ENCODE data around the gene TP53AIP1. TPM values are rescaled to one million over a fixed set of nuclear protein-coding genes. Genes with fewer than 3 reads are reported as not detected.

Gene TP53AIP1
- total and polyA plus RNA-seq, 10 donors, result 0.03 to 0.14 (median 0.12) TPM; not detected in 6

DNA sequence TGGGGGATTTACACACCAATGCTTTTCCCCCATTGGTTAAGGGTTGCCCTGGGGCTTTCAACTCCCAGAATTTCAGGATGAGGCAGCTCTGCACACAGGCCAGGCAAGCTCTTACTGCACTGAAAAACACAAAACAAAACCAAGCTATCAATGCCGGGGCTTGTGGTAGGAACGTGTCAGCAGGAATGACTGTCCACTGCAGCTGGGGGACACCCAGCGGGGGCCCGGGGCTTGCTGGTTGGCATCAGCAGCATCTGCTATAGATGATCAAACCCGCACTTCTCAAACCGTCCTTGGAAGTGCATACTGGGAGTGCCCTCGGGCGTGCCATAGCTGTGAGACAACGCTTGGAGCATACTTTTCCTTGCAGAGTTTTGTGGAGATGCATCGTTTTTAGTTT, 7.7 kb downstream of the TP53AIP1 start:
- WGBS, 5 donors, result 93 to 98% (median 93%) methylated on average over 10 of the region's 10 CpGs
- TF ChIP-seq, protein P1, sequence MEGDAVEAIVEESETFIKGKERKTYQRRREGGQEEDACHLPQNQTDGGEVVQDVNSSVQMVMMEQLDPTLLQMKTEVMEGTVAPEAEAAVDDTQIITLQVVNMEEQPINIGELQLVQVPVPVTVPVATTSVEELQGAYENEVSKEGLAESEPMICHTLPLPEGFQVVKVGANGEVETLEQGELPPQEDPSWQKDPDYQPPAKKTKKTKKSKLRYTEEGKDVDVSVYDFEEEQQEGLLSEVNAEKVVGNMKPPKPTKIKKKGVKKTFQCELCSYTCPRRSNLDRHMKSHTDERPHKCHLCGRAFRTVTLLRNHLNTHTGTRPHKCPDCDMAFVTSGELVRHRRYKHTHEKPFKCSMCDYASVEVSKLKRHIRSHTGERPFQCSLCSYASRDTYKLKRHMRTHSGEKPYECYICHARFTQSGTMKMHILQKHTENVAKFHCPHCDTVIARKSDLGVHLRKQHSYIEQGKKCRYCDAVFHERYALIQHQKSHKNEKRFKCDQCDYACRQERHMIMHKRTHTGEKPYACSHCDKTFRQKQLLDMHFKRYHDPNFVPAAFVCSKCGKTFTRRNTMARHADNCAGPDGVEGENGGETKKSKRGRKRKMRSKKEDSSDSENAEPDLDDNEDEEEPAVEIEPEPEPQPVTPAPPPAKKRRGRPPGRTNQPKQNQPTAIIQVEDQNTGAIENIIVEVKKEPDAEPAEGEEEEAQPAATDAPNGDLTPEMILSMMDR (IDR thresholded peaks at IDR 0.05 in 8 of 11, conservative IDR thresholded peaks at IDR 0.05 in 3 of 11), result no peak
- TF ChIP-seq POLR2A (IDR thresholded peaks at IDR 0.05) (no peak), POLR2AphosphoS5 (IDR thresholded peaks at IDR 0.05) (no peak)
- intact Hi-C loops (cut with DNase I; ENCODE audit: low total_unique reads), result no loop called here
- peaks cover 0 to 9% (median 0%) of the 10 kb centered on the region in 6 donors for H3K4me1 ChIP-seq
- H3K27ac ChIP-seq, result no peak overlapping the region
- no peak overlapping the region for H3K4me3 ChIP-seq
- peak; percentile 65 for DNase-seq
- H3K9me3 ChIP-seq, result no peaks in the 10 kb centered on the region
- no peaks in the 10 kb centered on the region for H3K36me3 ChIP-seq
- no peaks in the 10 kb centered on the region for H3K27me3 ChIP-seq (replicated peaks in 1 of 7)

GRCh38 chr11:128934351-128934750, 8.3 kb downstream of the TP53AIP1 start:
- DNase-seq, result no peak
- Histone ChIP-seq H3K4me1 (peaks cover 0 to 9% (median 0%) of the 10 kb centered on the region in 6 donors), H3K4me3 (no peak overlapping the region), H3K9me3 (no peaks in the 10 kb centered on the region), H3K27me3 (replicated peaks in 1 of 7) (no peaks in the 10 kb centered on the region), H3K27ac (no peak overlapping the region), H3K36me3 (no peaks in the 10 kb centered on the region)
- TF ChIP-seq POLR2AphosphoS5 (IDR thresholded peaks at IDR 0.05), result no peak
- TF ChIP-seq, protein P1 (IDR thresholded peaks at IDR 0.05 in 8 of 11, conservative IDR thresholded peaks at IDR 0.05 in 3 of 11), result no peak
- TF ChIP-seq POLR2A (IDR thresholded peaks at IDR 0.05), result no peak
- 92 to 95% (median 93%) methylated on average over 7 of the region's 7 CpGs for WGBS, 5 donors
- intact Hi-C loops (cut with DNase I; ENCODE audit: low total_unique reads), result no loop called here

- Histone ChIP-seq H3K36me3 (no peaks in the 10 kb centered on the region), H3K9me3 (no peaks in the 10 kb centered on the region), H3K27me3 (replicated peaks in 1 of 7) (no peaks in the 10 kb centered on the region), H3K4me3 (no peak overlapping the region), H3K27ac (no peak overlapping the region), H3K4me1 (peaks cover 0 to 9% (median 0%) of the 10 kb centered on the region in 6 donors)
- intact Hi-C loops (cut with DNase I; ENCODE audit: low total_unique reads), result no loop called here
- WGBS, 5 donors, result 79 to 92% (median 84%) methylated on average over 7 of the region's 7 CpGs
- TF ChIP-seq POLR2AphosphoS5 (IDR thresholded peaks at IDR 0.05), result no peak
- TF ChIP-seq, protein P1 (IDR thresholded peaks at IDR 0.05 in 8 of 11, conservative IDR thresholded peaks at IDR 0.05 in 3 of 11), result no peak
- DNase-seq, result no peak
These were observed 9.0 kb downstream of the TP53AIP1 start for GRCh38 chr11:128933481-128934178.

DNA sequence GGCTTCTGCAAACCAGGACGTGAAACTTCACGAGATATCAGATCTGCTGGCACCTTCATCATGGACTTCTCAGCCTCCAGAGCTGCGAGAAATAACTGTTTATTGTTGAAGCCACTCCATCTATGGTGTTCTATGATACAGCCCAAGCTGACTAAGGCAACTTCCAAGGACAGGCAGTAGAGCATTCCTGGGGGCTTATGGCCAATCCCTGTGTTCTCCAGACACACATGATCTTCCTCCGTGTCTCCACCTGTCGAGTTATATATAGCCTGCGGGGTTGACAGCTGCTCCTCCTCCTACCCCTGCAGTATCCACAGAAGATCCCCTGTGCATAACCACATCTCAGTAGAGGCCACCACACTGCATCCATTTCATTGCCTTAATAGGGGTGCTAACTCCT, 11.0 kb downstream of the TP53AIP1 start:
- 91 to 96% (median 94%) methylated on average over 6 of the region's 6 CpGs for WGBS, 5 donors

More for the DNA sequence above, 11.0 kb downstream of the TP53AIP1 start:
- peaks cover 0 to 13% (median 2%) of the 10 kb centered on the region in 6 donors for H3K4me1 ChIP-seq
- no peaks in the 10 kb centered on the region for H3K9me3 ChIP-seq
- no peak overlapping the region for H3K4me3 ChIP-seq
- TF ChIP-seq POLR2AphosphoS5 (IDR thresholded peaks at IDR 0.05) (no peak), POLR2A (IDR thresholded peaks at IDR 0.05) (no peak)
- TF ChIP-seq, protein P1 (IDR thresholded peaks at IDR 0.05 in 8 of 11, conservative IDR thresholded peaks at IDR 0.05 in 3 of 11), result no peak
- H3K36me3 ChIP-seq, result no peaks in the 10 kb centered on the region
- intact Hi-C loops (cut with DNase I; ENCODE audit: low total_unique reads), result no loop called here
- no peak overlapping the region for H3K27ac ChIP-seq
- H3K27me3 ChIP-seq (replicated peaks in 1 of 7), result no peaks in the 10 kb centered on the region
- DNase-seq, result no peak

Measured in spleen (tissue), 11 donors.